AG04449 (cell line): ENCODE measurements around the gene CRYBA1.
"Not testable (repeated sequence)": the region's sequence is repeated elsewhere in the genome, so short reads cannot be mapped to it uniquely, and the experiment has no call there.

Source experiments
- CTCF ChIA-PET: fragments of 350-600 bp; formaldehyde crosslinking; extraction: SDS; loops from one replicate; lab custom pipeline; 2021; ENCODE audit warnings: antibody characterized with exemption; lab: Yijun Ruan, JAX
- POLR2A ChIA-PET: fragments of 400-600, 350-600 bp; formaldehyde crosslinking; extraction: SDS; loops from one replicate; lab custom pipeline; 2020; ENCODE audit warnings: antibody characterized with exemption, inconsistent platforms; lab: Yijun Ruan, JAX
- DNase-seq: peaks from one replicate; pipeline ENCODE4 v3.0.0-alpha.2; 2010; ENCODE audit warnings: low read depth, low spot score
- H3K4me3 ChIP-seq: 2 replicates; pipeline ENCODE4 v1.5.1; 2011; ENCODE audit warnings: low read depth, mild to moderate bottlenecking, control low read depth, low read length
- CTCF ChIP-seq: IDR thresholded peaks from one replicate; pipeline ENCODE4 v1.5.1; 2011; ENCODE audit warnings: mild to moderate bottlenecking, moderate library complexity, low read length, control low read depth, inconsistent platforms; ENCODE audit not compliant: insufficient read depth; ENCODE audit errors: missing control alignments

Gene CRYBA1

GRCh38 chr17:29246628-29247027 is at the start of gene CRYBA1:
Gene CRYBA1, plus strand, starts transcription at chr17:29246859. Its CDS starts 5 bp downstream, at chr17:29246864.
- no peak for DNase-seq
- no peak for TF ChIP-seq CTCF
- POLR2A ChIA-PET = no interaction called here
- CTCF ChIA-PET = interaction anchor here (0.7 to 1.2 kb wide), 3 partner anchors 9 to 27 kb away, joined by 3 to 5 read pairs (median 3); no protein-coding TSS in a partner anchor
- H3K4me3 ChIP-seq = no peak within 1 kb of the TSS

GRCh38 chr17:29197516-29198272 is 49.0 kb upstream of the CRYBA1 start:
- POLR2A ChIA-PET = interaction anchor here (1.1 kb wide), 1 partner anchor 96 kb away, joined by 3 read pairs; the partner anchor contains the start of gene NUFIP2
- CTCF ChIA-PET = interaction anchor here (0.8 to 26.9 kb wide), 4 partner anchors 14 to 52 kb away, joined by 3 to 393 read pairs (median 44); partner anchors contain the start of gene MYO18A
- DNase-seq = no peak
- no peak for TF ChIP-seq CTCF
- H3K4me3 ChIP-seq = no peak overlapping the region

GRCh38 chr17:29204068-29204804 is 42.4 kb upstream of the CRYBA1 start:
- DNase-seq, POLR2A ChIA-PET, H3K4me3 ChIP-seq: not testable (repeated sequence)
- CTCF ChIA-PET = interaction anchor here (7.8 to 19.1 kb wide), 2 partner anchors 15 to 16 kb away, joined by 106 to 393 read pairs; partner anchors contain the start of gene MYO18A

GRCh38 chr17:29205047-29205446 is 41.6 kb upstream of the CRYBA1 start:
- TF ChIP-seq CTCF = no peak
- H3K4me3 ChIP-seq = no peak overlapping the region
- ChIA-PET CTCF (interaction anchor here (1.0 to 19.1 kb wide), 3 partner anchors 14 to 88 kb away, joined by 3 to 393 read pairs (median 106); partner anchors contain the start of gene MYO18A), POLR2A (no interaction called here)
- DNase-seq = no peak

- ChIA-PET POLR2A (interaction anchor here (0.8 kb wide), 1 partner anchor 9 kb away, joined by 3 read pairs; no protein-coding TSS in a partner anchor), CTCF (interaction anchor here (0.9 to 19.1 kb wide), 7 partner anchors 11 to 96 kb away, joined by 3 to 393 read pairs (median 4); partner anchors contain the start of gene MYO18A)
- DNase-seq = no peak
- H3K4me3 ChIP-seq = no peak overlapping the region
- TF ChIP-seq CTCF = no peak
Observed at GRCh38 chr17:29207975-29208374, 38.7 kb upstream of the CRYBA1 start.

GRCh38 chr17:29209073-29209472 is 37.6 kb upstream of the CRYBA1 start:
- no peak overlapping the region for H3K4me3 ChIP-seq
- CTCF ChIA-PET = interaction anchor here (1.0 to 19.1 kb wide), 7 partner anchors 10 to 97 kb away, joined by 3 to 393 read pairs (median 5); partner anchors contain the start of gene MYO18A
- DNase-seq = no peak
- POLR2A ChIA-PET = no interaction called here
- TF ChIP-seq CTCF = no peak
